AG04450 (cell line): ENCODE data around the gene ERO1A. TPM values are rescaled to one million over a fixed set of nuclear protein-coding genes. Genes with fewer than 3 reads are reported as not detected.
A peak's percentile ranks its signal among the peaks of the same experiment; 100 is the strongest.

Source experiments
- CTCF ChIA-PET: fragments of 300-600, 350-600 bp; formaldehyde crosslinking; extraction: SDS; loops from one replicate; lab custom pipeline; 2022; ENCODE audit warnings: antibody characterized with exemption, inconsistent platforms; lab: Charles Lee
- POLR2A ChIA-PET: fragments of 350-600 bp; formaldehyde crosslinking; extraction: SDS; loops from one replicate; lab custom pipeline; 2021; ENCODE audit warnings: antibody characterized with exemption, inconsistent platforms; lab: Yijun Ruan, JAX
- DNase-seq: peaks from one replicate; pipeline ENCODE4 v3.0.0-alpha.2; 2011; ENCODE audit warnings: low read depth, low spot score
- H3K27ac ChIP-seq: one replicate; pipeline ENCODE4 v1.5.1; 2012; ENCODE audit warnings: low read depth, low read length, control low read depth
- H3K27me3 ChIP-seq: one replicate; pipeline ENCODE4 v1.6.0; 2012; ENCODE audit warnings: low read length; ENCODE audit not compliant: control insufficient read depth, insufficient read depth
- H3K4me3 ChIP-seq: 2 replicates; pipeline ENCODE4 v1.5.1; 2011; ENCODE audit warnings: mild to moderate bottlenecking, low read depth, low read length, control low read depth
- H3K9me3 ChIP-seq: 2 replicates; pipeline ENCODE4 v1.5.1; 2012; ENCODE audit warnings: low read length; ENCODE audit not compliant: control insufficient read depth, insufficient read depth
- polyA plus RNA-seq: library from polyadenylated mRNA; depleted of rRNA; stranded (reverse); fragments of >200 nt; gene quantifications from 2 replicates; pipeline ENCODE4 v1.2.3, GENCODE V29; 2011
- TF ChIP-seq, protein P1 (sequence below): IDR thresholded peaks from 2 replicates; pipeline ENCODE4 v1.5.1; 2011; ENCODE audit warnings: low read depth, low read length, control low read depth, inconsistent platforms

ERO1A gene
- polyA plus RNA-seq, 1 experiment = 43.6 TPM

DNA sequence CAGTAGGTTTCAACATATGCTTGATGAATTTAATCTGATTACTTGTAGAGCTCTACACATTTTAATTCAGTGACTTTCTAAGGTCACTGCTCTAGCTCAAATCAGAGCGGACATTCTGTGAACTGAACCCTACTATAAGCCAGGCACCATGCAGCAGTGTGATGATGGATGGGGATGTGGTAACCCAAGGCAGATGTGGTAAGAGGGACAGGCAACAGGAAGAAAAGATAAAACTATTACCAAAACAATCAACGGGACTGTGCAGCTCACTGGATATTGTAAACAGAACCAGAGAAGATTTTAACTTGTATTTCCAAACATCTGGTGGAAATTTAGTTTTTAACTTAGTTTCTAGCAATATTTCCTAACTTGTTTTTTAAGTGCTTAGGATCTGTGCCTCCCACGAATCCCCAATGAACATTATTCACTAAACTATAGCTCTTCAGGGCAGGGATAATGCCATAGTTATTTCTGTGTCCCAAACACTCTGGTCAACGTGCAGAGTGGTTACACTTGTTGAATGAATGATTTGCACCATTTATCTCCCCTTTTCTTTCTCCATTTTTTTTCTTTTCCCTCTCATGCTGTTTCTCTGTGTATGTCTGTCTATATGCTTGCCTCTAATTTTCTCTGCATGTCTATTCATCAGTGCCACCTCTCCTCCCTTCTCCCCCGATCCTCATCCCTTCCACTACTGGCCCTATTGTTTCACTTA is 3.0 kb downstream of the ERO1A start:
- H3K27ac ChIP-seq = no peak overlapping the region
- no peak overlapping the region for H3K4me3 ChIP-seq
- no peaks in the 10 kb centered on the region for H3K9me3 ChIP-seq
- CTCF ChIA-PET = no interaction called here
- POLR2A ChIA-PET = no interaction called here
- no peak for DNase-seq
- TF ChIP-seq, protein P1, sequence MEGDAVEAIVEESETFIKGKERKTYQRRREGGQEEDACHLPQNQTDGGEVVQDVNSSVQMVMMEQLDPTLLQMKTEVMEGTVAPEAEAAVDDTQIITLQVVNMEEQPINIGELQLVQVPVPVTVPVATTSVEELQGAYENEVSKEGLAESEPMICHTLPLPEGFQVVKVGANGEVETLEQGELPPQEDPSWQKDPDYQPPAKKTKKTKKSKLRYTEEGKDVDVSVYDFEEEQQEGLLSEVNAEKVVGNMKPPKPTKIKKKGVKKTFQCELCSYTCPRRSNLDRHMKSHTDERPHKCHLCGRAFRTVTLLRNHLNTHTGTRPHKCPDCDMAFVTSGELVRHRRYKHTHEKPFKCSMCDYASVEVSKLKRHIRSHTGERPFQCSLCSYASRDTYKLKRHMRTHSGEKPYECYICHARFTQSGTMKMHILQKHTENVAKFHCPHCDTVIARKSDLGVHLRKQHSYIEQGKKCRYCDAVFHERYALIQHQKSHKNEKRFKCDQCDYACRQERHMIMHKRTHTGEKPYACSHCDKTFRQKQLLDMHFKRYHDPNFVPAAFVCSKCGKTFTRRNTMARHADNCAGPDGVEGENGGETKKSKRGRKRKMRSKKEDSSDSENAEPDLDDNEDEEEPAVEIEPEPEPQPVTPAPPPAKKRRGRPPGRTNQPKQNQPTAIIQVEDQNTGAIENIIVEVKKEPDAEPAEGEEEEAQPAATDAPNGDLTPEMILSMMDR = no peak
- H3K27me3 ChIP-seq = no peaks in the 10 kb centered on the region

DNA sequence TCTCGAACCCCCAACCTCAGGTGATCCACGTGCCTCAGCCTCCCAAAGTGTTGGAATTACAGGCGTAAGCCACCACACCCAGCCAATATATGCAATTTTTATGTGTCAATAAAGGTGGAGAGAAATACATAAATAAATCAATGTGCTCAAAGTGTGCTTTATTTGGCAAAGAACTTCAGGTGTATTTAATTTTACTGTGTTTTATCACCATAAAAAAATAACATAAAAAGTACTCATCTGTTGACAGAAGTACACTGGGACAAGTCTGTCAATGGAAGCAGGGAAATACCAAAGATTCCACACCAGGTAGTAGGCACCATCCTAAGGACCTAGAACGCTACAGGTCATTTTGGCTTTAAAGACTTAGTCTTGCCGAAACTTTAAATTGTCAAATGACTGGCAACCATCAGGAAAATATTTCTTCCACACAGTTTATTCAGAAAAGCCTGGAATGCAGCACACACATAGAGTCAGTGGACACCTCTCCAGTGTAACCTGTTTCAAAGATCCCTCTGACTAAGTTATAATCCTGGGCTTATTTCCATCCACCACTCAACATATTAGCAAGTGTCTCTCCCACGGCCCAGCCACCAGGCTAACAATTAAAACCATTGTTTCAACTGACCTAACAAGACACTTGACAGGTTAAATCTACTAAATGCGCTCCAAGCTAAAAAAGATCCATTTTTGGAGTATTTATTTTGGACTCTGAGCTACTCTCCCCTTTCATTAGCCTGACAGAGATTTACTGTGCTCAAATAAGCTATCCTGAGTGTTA is 4.2 kb downstream of the ERO1A start:
- no peak for DNase-seq
- Histone ChIP-seq H3K27me3 (no peaks in the 10 kb centered on the region), H3K27ac (no peak overlapping the region), H3K4me3 (no peak overlapping the region), H3K9me3 (no peaks in the 10 kb centered on the region)
- ChIA-PET POLR2A (no interaction called here), CTCF (no interaction called here)
- TF ChIP-seq, protein P1 = no peak

DNA sequence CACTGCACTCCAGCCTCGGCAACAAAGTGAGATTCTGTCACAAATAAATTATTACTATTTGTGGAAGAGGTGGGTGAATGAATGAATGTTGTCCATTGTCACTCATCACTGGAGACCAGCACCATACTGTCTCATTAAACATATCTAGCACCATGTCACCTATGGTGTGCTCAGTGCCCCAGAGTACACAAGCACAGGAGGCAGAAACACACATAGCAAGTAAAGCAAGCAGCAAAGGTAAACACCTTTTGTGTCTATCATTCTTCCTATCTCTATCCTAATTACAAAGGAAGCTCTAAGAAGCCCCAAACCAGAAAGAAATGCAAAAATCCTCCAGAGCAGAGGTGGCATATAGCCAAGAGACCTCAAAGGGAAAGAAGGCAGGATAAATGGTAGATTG is 9.2 kb downstream of the ERO1A start:
- TF ChIP-seq, protein P1 = no peak
- POLR2A ChIA-PET = no interaction called here
- CTCF ChIA-PET = interaction anchor here (0.5 kb wide), 1 partner anchor 390 kb away, joined by 3 read pairs; no protein-coding TSS in a partner anchor
- H3K27me3 ChIP-seq = no peaks in the 10 kb centered on the region
- H3K4me3 ChIP-seq = no peak overlapping the region
- H3K9me3 ChIP-seq = no peaks in the 10 kb centered on the region
- H3K27ac ChIP-seq = no peak overlapping the region
- DNase-seq = no peak

DNA sequence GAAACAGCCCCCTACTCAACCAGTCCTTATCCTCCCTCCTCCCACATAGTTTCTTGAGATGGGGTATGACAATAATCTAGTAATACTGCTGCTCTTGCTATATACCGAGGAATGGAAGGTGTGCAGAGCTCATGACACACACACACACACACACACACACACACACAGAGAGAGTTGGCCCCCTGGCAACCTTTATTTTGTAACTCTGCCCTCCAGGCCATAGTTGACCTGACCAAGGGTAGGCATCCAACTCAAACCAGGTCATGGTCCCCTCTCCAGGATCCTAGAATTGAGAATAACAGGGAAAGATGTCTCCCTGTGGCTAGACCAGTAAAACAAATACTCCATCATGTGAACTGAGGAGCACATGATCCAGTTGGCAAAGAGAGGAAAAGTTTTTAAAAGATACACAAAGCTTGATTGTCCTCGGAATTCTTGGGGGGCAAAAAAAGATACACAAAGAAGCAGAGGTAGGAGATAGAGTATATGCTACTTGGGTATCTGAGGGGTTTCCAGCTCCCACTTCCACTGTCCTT is 11.3 kb downstream of the ERO1A start:
- Histone ChIP-seq H3K4me3 (no peak overlapping the region), H3K27ac (no peak overlapping the region), H3K27me3 (no peaks in the 10 kb centered on the region), H3K9me3 (no peaks in the 10 kb centered on the region)
- CTCF ChIA-PET = no interaction called here
- TF ChIP-seq, protein P1 = no peak
- DNase-seq = no peak
- POLR2A ChIA-PET = no interaction called here

DNA sequence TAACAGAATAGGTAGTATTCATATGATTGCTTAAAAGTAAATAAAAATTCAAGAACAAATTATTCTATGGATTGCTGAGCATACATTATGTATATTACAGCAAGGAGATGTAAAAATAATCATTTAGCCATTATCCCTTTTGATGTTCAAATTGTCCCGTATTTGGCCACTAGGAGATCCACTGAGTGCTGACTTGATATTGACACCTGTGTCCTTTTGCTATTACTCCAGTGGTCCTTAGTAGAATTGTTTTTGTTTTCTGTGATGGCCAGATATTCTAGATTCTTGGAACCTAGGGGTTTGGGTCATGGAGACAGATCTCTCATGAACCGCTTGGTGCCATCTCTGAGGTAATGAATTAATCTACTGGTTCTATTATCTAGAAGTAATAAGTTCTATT is 16.8 kb downstream of the ERO1A start:
- H3K4me3 ChIP-seq = no peak overlapping the region
- H3K27me3 ChIP-seq = no peaks in the 10 kb centered on the region
- no peak for DNase-seq
- ChIA-PET CTCF (interaction anchor here (0.6 kb wide), 1 partner anchor 37 kb away, joined by 3 read pairs; no protein-coding TSS in a partner anchor), POLR2A (no interaction called here)
- H3K27ac ChIP-seq = no peak overlapping the region
- H3K9me3 ChIP-seq = no peaks in the 10 kb centered on the region
- TF ChIP-seq, protein P1 = peak; percentile 43
